ENCODE measurements around the gene FANCL. TPM values are rescaled to one million over a fixed set of nuclear protein-coding genes. Genes with fewer than 3 reads are reported as not detected.
"Not testable (repeated sequence)": the region's sequence is repeated elsewhere in the genome, so short reads cannot be mapped to it uniquely, and the experiment has no call there.

FANCL gene
- total RNA-seq, 1 donor from 2014 or later, result 21.4 TPM

GRCh38 chr2:58145769-58146168, 95.4 kb downstream of the FANCL start:
- not testable (repeated sequence) for DNase-seq (ENCODE audit: low spot score)

GRCh38 chr2:58140508-58141072, 100.5 kb downstream of the FANCL start:
- DNase-seq (ENCODE audit: low spot score), result no peak

DNA sequence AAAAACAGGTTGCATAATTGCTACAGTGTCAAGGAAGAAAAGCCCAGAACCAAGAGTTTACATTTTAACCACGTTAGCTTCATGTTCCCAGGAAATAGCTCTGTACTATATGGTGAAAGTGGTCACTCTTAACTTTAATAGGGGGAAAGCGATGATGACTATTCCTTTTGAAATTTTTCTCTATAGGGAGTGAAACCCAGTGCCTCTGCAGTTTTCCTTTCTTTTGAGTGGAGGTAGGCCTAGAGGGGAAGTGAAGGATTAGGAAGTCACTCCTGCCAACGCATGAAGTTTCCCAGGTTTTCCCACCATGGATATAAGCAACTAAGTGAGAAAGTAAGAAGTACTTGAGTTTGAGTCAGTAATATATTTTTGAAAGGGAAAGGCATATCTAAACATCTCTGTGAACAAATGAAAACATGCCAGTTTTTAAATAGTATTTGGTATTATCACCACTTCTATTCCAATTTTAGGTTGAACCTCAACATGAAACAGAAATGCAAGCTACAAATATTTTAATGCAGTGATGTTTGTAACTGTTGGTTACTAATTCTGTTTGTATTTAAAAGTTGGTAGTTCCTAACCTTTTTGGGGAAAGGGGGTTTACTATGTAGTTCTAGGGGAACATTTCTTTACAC, 102.6 kb downstream of the FANCL start:
- no peak for DNase-seq (ENCODE audit: low spot score)

GRCh38 chr2:58137856-58138255, 103.3 kb downstream of the FANCL start:
- DNase-seq (ENCODE audit: low spot score), result no peak

- DNase-seq (ENCODE audit: low spot score), result no peak
Observed at GRCh38 chr2:58137221-58137620, 103.9 kb downstream of the FANCL start.

- DNase-seq (ENCODE audit: low spot score), result no peak
Observed at GRCh38 chr2:58135861-58136260, 105.3 kb downstream of the FANCL start.

GRCh38 chr2:58133395-58133794, 107.7 kb downstream of the FANCL start:
- DNase-seq (ENCODE audit: low spot score), result no peak

DNA sequence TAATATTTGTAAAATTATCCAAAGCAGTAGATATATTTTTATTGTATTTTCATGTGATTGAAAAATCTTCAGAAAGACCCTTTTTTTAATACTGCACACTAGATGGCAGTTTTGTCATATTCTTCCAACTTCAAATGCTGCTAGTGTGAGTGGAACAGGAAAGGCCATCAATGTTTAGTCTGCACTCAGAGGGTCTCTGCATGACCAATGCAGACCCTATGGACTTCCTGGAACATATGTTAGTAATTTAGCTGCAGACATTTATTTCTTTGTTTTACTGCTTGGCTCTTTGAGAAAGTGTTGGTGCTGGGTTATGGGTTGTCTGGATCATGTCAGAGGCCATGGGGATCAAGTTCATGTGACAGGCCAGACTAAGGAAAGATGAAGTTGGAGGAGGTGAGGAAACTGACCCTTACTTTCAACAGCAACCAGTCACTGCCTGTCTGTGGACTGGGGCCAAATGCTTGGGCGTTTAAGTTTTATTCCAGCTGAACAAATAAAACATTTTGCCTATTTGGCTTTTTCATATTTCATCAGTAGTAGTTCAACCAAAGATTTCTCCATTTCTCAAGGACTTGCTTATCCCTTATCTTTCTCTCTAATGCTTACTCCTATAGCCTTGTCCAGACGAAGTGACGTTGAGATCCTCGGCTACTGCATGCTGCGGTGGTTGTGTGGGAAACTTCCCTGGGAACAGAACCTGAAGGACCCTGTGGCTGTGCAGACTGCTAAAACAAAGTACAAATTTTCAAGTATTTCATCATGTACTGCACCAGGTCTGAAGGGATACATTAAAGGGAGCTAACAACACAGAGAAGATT, 109.7 kb downstream of the FANCL start:
- no peak for DNase-seq (ENCODE audit: low spot score)

DNA sequence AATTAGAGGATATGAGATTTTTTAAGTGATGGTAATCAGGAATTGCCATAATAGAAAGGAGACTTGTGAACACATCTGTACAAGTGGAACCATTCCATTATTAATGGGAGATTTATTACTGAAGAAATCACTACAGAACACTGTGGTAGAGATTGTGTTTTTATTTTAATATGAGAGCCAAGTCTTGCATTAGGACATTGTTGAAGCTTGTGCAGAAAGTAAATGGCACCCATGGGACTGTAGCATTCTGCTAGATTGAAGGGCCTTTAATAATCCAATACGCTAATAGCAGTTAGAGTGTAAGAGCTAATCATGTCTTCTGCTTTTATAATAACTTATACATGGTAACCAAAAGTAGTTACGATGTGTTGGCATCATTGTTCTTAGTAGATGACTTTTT, 110.9 kb downstream of the FANCL start:
- DNase-seq (ENCODE audit: low spot score), result no peak

DNA sequence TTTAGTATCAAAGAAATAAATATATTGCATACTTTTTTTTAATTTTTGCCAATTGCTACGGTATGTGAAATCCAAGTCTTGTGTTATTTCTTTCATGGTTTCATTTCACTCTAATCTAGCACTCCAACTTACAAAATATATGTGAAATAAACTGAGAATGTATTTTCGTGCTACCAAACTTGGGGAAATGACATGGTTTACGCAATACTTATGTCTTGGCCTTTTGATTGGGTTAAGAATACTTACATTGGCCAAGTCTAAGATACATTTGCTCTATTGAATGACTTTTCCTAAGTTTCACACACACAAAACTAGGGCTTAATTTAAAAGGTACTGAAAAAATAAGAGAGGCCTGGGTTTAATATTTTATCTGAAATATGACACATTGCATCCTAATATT, 114.0 kb downstream of the FANCL start:
- no peak for DNase-seq (ENCODE audit: low spot score)

DNA sequence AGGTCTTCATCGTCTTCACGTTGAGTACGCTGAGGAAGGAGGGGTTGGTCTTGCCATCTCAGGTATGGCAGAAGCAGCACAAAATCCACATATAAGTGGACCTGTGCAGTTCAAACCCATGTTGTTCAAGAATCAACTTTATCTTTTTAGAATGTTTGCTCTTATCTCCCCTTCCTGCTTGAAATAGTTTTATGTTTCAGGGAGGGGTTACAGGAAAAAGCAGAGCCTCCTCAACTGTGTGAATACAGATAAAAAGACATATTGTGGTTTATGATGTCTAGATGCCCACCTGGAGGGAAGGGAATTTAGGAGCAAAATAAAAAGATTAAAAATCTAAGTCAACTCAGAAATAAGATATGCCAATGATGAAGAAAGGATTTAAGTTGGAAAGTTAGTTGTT, 118.6 kb downstream of the FANCL start:
- no peak for DNase-seq (ENCODE audit: low spot score)

- no peak for DNase-seq (ENCODE audit: low spot score)
Observed at GRCh38 chr2:58122040-58122439, 119.1 kb downstream of the FANCL start.

DNA sequence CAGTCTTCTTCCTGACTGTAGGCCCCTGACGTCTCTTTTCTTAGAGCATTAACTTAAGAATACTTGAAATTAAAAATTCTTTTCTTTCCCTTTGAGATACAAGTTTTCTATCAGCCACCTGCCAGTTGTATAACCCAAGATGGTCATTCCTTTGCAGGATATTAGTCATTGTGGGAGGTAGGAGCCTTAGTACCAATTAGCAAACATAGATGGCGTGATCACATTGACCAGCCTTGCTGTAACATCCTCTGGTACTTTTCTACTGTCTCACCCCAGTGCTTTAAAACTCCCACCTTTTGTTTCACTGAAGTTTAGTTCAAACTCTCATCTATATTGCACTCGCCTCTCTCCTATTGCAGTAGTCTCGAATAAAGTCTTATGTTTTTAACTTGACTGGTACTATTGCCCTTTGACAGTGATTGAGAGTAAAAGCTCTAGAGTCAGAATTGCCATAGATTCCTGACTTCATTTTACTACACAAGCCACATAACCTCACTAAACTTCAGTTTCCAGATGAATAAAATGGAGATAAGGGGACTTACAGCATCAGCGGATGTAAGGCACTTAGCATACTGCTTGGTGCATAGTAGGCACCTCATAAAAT, 120.4 kb downstream of the FANCL start:
- no peak for DNase-seq (ENCODE audit: low spot score)

- not testable (repeated sequence) for DNase-seq (ENCODE audit: low spot score)
Observed at GRCh38 chr2:58113563-58113962, 127.6 kb downstream of the FANCL start.

DNA sequence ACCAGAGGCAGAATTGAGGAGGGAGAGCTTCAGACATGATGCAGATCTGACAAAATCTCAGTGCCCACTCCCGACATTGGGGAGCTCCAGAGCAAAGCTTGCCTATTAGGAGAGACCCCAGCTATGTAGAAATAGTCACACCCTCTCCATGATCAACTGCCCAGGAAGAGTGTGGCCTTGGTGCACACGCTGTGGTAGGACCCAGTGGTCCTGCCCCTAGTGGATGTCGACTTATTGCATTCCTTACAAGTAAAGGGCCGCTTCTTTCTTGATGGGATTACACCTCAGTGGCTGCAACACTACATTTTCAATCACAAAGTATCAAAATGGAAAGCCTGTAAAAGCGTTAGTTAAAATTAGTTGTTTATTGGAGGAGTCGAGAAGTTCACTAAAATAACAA, 130.4 kb downstream of the FANCL start:
- DNase-seq (ENCODE audit: low spot score), result no peak

- DNase-seq (ENCODE audit: low spot score), result no peak
Observed at GRCh38 chr2:58109481-58109880, 131.6 kb downstream of the FANCL start.

Other genes with a start within 250 kb of the FANCL start
- gene VRK2, start 194.5 kb downstream of the FANCL start, total RNA-seq, result 14.4 TPM